ENCODE results near the gene RBKS. TPM values are rescaled to one million over a fixed set of nuclear protein-coding genes. Genes with fewer than 3 reads are reported as not detected.

Gene RBKS
- total and polyA plus RNA-seq, 2 of the 8 experiments (the other 6 are each of a cell fraction or from before 2014, with no cell fraction given): 1.1 to 1.5 TPM

DNA sequence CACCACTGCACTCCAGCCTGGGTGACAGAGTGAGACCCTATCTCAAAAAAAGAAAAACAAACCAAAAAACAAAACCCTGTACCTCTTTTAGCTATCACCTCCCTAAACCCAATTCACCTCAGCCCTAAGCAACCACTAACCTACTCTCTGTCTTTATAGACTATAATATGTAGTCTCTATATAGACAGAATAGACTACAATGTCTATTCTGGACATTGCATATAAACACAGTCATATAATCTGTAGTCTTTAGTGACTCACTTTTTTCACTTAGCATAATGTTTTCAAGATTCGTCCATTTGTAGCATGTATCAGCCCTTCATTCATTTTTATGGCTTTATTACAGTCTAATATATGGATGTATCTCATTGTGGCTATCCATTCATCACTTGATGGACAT is 155.9 kb downstream of the RBKS start:
- POLR2A ChIA-PET (ENCODE audit: partially characterized antibody): interaction anchor here (3.3 kb wide), 1 partner anchor 17 kb away, joined by 11 read pairs; no protein-coding TSS in a partner anchor
- Histone ChIP-seq H3K56ac (replicated peaks; ENCODE audit: insufficient read length, low read depth, low read length) (no peak overlapping the region), H3K4me2 (ENCODE audit: insufficient read depth in 1 of 2, low read depth in 2 of 2, low read length in 2 of 2) (peak overlapping the region in 1 of 2 experiments; percentile 91; a peak in 1 of 4 replicates), H3K27ac (ENCODE audit: low read depth, low read length) (no peak overlapping the region), H2AK5ac (ENCODE audit: low read depth, low read length) (no peak overlapping the region), H3K18ac (ENCODE audit: extremely low read depth, low read length) (no peak overlapping the region), H4K5ac (ENCODE audit: insufficient read length, low read depth, low read length) (no peak overlapping the region), H3K4ac (replicated peaks; ENCODE audit: insufficient read length, low read depth, low read length) (no peak overlapping the region), H3K9me3 (ENCODE audit: insufficient read depth in 2 of 2, low read depth in 1 of 2, low read length in 1 of 2) (peaks cover 0 to 4% of the 10 kb centered on the region in 2 experiments; a peak in 1 of 4 replicates), H2BK12ac (ENCODE audit: low read depth, low read length) (no peak overlapping the region), H4K91ac (replicated peaks; ENCODE audit: insufficient read length, low read length) (no peak overlapping the region), H2BK15ac (ENCODE audit: low read length) (no peak overlapping the region), H3K14ac (ENCODE audit: insufficient read length) (no peak overlapping the region), H2AFZ (ENCODE audit: low read length) (no peak overlapping the region), H3K23ac (ENCODE audit: insufficient read length) (no peak overlapping the region), H4K20me1 (replicated peaks in 1 of 2; ENCODE audit: control insufficient read depth in 1 of 2, insufficient read depth in 2 of 2, low read length in 2 of 2) (no peaks in the 10 kb centered on the region), H3K36me3 (ENCODE audit: control insufficient read depth in 2 of 4, insufficient read depth in 4 of 4, low read length in 3 of 4) (no peaks in the 10 kb centered on the region), H3K4me3 (ENCODE audit: extremely low read depth in 1 of 4, insufficient read depth in 2 of 4, low read depth in 3 of 4, low read length in 4 of 4) (peak overlapping the region in 1 of 4 experiments; percentile 65; a peak in 1 of 8 replicates), H2BK20ac (ENCODE audit: low read length) (no peak overlapping the region), H2BK120ac (replicated peaks; ENCODE audit: low read depth, low read length) (no peak overlapping the region), H4K8ac (ENCODE audit: extremely low read depth, insufficient read depth, low read length) (no peak overlapping the region), H3K79me2 (ENCODE audit: control insufficient read depth in 1 of 2, insufficient read depth in 2 of 2, low read length in 2 of 2) (no peaks in the 10 kb centered on the region), H3K23me2 (ENCODE audit: low read depth, low read length) (peaks cover 8% of the 10 kb centered on the region; the same call in 1 of the 2 replicates), H3K79me1 (ENCODE audit: low read depth, low read length) (no peaks in the 10 kb centered on the region), H2BK5ac (ENCODE audit: low read depth, low read length) (no peak overlapping the region), H3K4me1 (replicated peaks in 1 of 4; ENCODE audit: control insufficient read depth in 3 of 4, insufficient read depth in 4 of 4, low read length in 3 of 4) (peaks cover 5 to 12% (median 7%) of the 10 kb centered on the region in 4 experiments), H3K9ac (replicated peaks in 1 of 4; ENCODE audit: extremely low read depth in 1 of 4, low read depth in 3 of 4, low read length in 3 of 4) (no peak overlapping the region), H3K27me3 (replicated peaks in 1 of 4; ENCODE audit: control insufficient read depth in 3 of 4, extremely low read depth in 1 of 4, insufficient read depth in 3 of 4, low read length in 3 of 4) (no peaks in the 10 kb centered on the region; a peak in 2 of 7 replicates)
- DNase-seq (ENCODE audit: low read depth in 1 of 2, low spot score in 2 of 2) (no peak), FAIRE-seq (no peak)
- 79% methylated on average over 1 of the region's 1 CpG; no CpG with 5 or more reads in 1 of the 2 experiments for WGBS, 2 experiments (ENCODE audit: extremely low coverage in 1 of 2, insufficient coverage in 1 of 2, insufficient read length in 1 of 2, insufficient replicate concordance in 2 of 2, low coverage in 1 of 2, low lambda C conversion rate in 2 of 2, missing lambda C conversion rate in 1 of 2)
- TF ChIP-seq HDAC6 (IDR thresholded peaks at IDR 0.05; ENCODE audit: low read depth, low read length) (no peak), CTBP2 (IDR thresholded peaks at IDR 0.05; ENCODE audit: borderline replicate concordance, insufficient read depth, insufficient read length, low read length) (no peak), POU5F1 (IDR thresholded peaks at IDR 0.05; ENCODE audit: low read depth, low read length) (no peak), RAD21 (IDR thresholded peaks at IDR 0.05 in 1 of 2, conservative IDR thresholded peaks at IDR 0.05 in 1 of 2; ENCODE audit: low read depth in 2 of 2, low read length in 2 of 2) (no peak), ZNF274 (IDR thresholded peaks at IDR 0.05; ENCODE audit: borderline replicate concordance, extremely low read depth, low read length) (no peak), BRCA1 (IDR thresholded peaks at IDR 0.05; ENCODE audit: low read depth, low read length) (no peak), CBX5 (IDR thresholded peaks at IDR 0.05; ENCODE audit: low read depth, low read length) (no peak), GTF2F1 (IDR thresholded peaks at IDR 0.05; ENCODE audit: borderline replicate concordance, low read depth, low read length) (no peak), CEBPB (IDR thresholded peaks at IDR 0.05; ENCODE audit: low read depth, low read length) (no peak)
- TF ChIP-seq, protein P1, sequence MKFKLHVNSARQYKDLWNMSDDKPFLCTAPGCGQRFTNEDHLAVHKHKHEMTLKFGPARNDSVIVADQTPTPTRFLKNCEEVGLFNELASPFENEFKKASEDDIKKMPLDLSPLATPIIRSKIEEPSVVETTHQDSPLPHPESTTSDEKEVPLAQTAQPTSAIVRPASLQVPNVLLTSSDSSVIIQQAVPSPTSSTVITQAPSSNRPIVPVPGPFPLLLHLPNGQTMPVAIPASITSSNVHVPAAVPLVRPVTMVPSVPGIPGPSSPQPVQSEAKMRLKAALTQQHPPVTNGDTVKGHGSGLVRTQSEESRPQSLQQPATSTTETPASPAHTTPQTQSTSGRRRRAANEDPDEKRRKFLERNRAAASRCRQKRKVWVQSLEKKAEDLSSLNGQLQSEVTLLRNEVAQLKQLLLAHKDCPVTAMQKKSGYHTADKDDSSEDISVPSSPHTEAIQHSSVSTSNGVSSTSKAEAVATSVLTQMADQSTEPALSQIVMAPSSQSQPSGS (IDR thresholded peaks at IDR 0.05; ENCODE audit: low read length): no peak
- CTCF ChIA-PET (ENCODE audit: partially characterized antibody): interaction anchor here (4.4 kb wide), 1 partner anchor 11 kb away, joined by 36 read pairs; no protein-coding TSS in a partner anchor

All from H1 (cell line).